C1 segment of cervical spinal cord (tissue), 14 donors: ENCODE data around the gene SAMD1.

ENCODE experiments used
- DNase-seq, 14 donors: peaks; one replicate each; lab custom pipeline; 2025; lab: John Stamatoyannopoulos, UW

Gene SAMD1

GRCh38 chr19:14089662-14090508 lies 666 bp downstream of the SAMD1 start:
- peak in 3 of 14 donors; percentile 35 to 57 (median 45) for DNase-seq

GRCh38 chr19:14089412-14089661 lies 1.2 kb downstream of the SAMD1 start:
- DNase-seq = no peak

- DNase-seq = no peak
Observed at GRCh38 chr19:14088634-14089411, 1.7 kb downstream of the SAMD1 start.

- DNase-seq = no peak
Observed at GRCh38 chr19:14086098-14086497, 4.5 kb downstream of the SAMD1 start.

- DNase-seq = no peak
Observed at GRCh38 chr19:14085309-14085995, 5.1 kb downstream of the SAMD1 start, which contains the start of gene C19orf67. C19orf67 (minus strand) TSS chr19:14085783; CDS start chr19:14085627, 156 bp downstream.

GRCh38 chr19:14082675-14082960 lies 7.9 kb downstream of the SAMD1 start:
- no peak for DNase-seq

- DNase-seq = no peak
Observed at GRCh38 chr19:14081797-14082674, 8.5 kb downstream of the SAMD1 start.

- peak; percentile 92 to 99 (median 96) for DNase-seq
Observed at GRCh38 chr19:14080887-14081796, 9.4 kb downstream of the SAMD1 start.

GRCh38 chr19:14078411-14078810 lies 12.1 kb downstream of the SAMD1 start:
- DNase-seq = no peak

- peak in 11 of 14 donors; percentile 45 to 73 (median 55) for DNase-seq
Observed at GRCh38 chr19:14073925-14074838, 16.4 kb downstream of the SAMD1 start.

- peak in 12 of 14 donors; percentile 28 to 86 (median 65) for DNase-seq
Observed at GRCh38 chr19:14073261-14073924, 17.2 kb downstream of the SAMD1 start.

- peak in 7 of 14 donors; percentile 20 to 58 (median 54) for DNase-seq
Observed at GRCh38 chr19:14072535-14073260, 17.9 kb downstream of the SAMD1 start, which contains the start of gene MISP3. MISP3 (plus strand) TSS chr19:14072786; CDS start chr19:14073310, 524 bp downstream.

- DNase-seq = no peak
Observed at GRCh38 chr19:14070268-14071050, 20.1 kb downstream of the SAMD1 start.

- no peak for DNase-seq
Observed at GRCh38 chr19:14066134-14066533, 24.4 kb downstream of the SAMD1 start.

GRCh38 chr19:14063105-14063504 lies 27.4 kb downstream of the SAMD1 start:
- DNase-seq = no peak

- no peak for DNase-seq
Observed at GRCh38 chr19:14062558-14062855, 28.0 kb downstream of the SAMD1 start.
